ENCODE data around the gene FIGNL1. TPM values are rescaled to one million over a fixed set of nuclear protein-coding genes. Genes with fewer than 3 reads are reported as not detected.

The FIGNL1 gene
- total and polyA plus RNA-seq, 10 of the 15 experiments (the other 5 are each of a cell fraction or from before 2014, with no cell fraction given), result 11.5 to 37.4 (median 29.0) TPM

GRCh38 chr7:50418526-50419290 lies 31.4 kb downstream of the FIGNL1 start:
- H3K9ac ChIP-seq (ENCODE audit: control insufficient read depth, insufficient read depth, low read length), result no peak overlapping the region
- no peaks in the 10 kb centered on the region for H3K36me3 ChIP-seq (ENCODE audit: control insufficient read depth in 2 of 2, insufficient read depth in 2 of 2, low read length in 1 of 2)
- H3K27me3 ChIP-seq (replicated peaks in 1 of 2; ENCODE audit: control insufficient read depth in 2 of 2, insufficient read depth in 2 of 2, low read length in 1 of 2), result no peaks in the 10 kb centered on the region
- BruUV-seq (replicated peaks), result no TSS peak
- ChIA-PET SMC1A (ENCODE audit: uncharacterized antibody, unreplicated experiment) (interaction anchor here (0.9 to 7.8 kb wide), 42 partner anchors 9 to 326 kb away, joined by 3 to 122 read pairs (median 6); partner anchors contain the start of gene ZPBP), CTCF (interaction anchor here (0.6 to 14.6 kb wide), 58 partner anchors 7 to 330 kb away, joined by 3 to 257 read pairs (median 5); partner anchors contain the start of gene ZPBP), POLR2A (interaction anchor here (0.6 to 2.1 kb wide), 3 partner anchors 145 to 274 kb away, joined by 3 to 4 read pairs (median 4); no protein-coding TSS in a partner anchor), RAD21 (ENCODE audit: unreplicated experiment) (interaction anchor here (0.6 to 8.4 kb wide), 33 partner anchors 9 to 326 kb away, joined by 3 to 92 read pairs (median 5); no protein-coding TSS in a partner anchor)
- no peak overlapping the region for H3K4me2 ChIP-seq (ENCODE audit: control insufficient read depth, insufficient read depth)
- no peak overlapping the region for H3K4me3 ChIP-seq
- no peak for FAIRE-seq
- 65% methylated on average over 14 of the region's 14 CpGs for WGBS (ENCODE audit: insufficient coverage, insufficient replicate concordance, low lambda C conversion rate, missing lambda C conversion rate)
- DNase-seq (ENCODE audit: low read depth, low spot score), result no peak
- H4K20me1 ChIP-seq (ENCODE audit: control insufficient read depth, insufficient read depth), result no peaks in the 10 kb centered on the region
- ATAC-seq, result no peak
- in situ Hi-C loops (cut with MboI) (loop anchor here (10.0 kb wide), 1 partner anchor 214 kb away; no protein-coding TSS in a partner anchor), intact Hi-C loops (cut with micrococcal nuclease; ENCODE audit: unreplicated experiment) (loop anchor here (1.0 to 5.0 kb wide), 6 partner anchors 50 to 326 kb away; partner anchors contain the start of gene ZPBP)
- H3K4me1 ChIP-seq (ENCODE audit: control insufficient read depth, insufficient read depth, low read length), result peaks cover 22% of the 10 kb centered on the region
- H3K9me3 ChIP-seq (replicated peaks; ENCODE audit: control insufficient read depth, insufficient read depth, low read length), result no peaks in the 10 kb centered on the region
- H3K27ac ChIP-seq (ENCODE audit: control insufficient read depth, insufficient read depth), result no peak overlapping the region
- no peaks in the 10 kb centered on the region for H3K79me2 ChIP-seq (ENCODE audit: control insufficient read depth, insufficient read depth, low read length)
- TF ChIP-seq RELB (IDR thresholded peaks at IDR 0.05; ENCODE audit: low read depth) (no peak), SKIL (IDR thresholded peaks at IDR 0.05; ENCODE audit: low read depth, poor library complexity, severe bottlenecking) (no peak), YBX1 (IDR thresholded peaks at IDR 0.05) (no peak), SPI1 (IDR thresholded peaks at IDR 0.05; ENCODE audit: borderline replicate concordance, insufficient read depth, low read depth, low read length) (no peak), BMI1 (IDR thresholded peaks at IDR 0.05; ENCODE audit: borderline replicate concordance) (no peak), NR2C2 (IDR thresholded peaks at IDR 0.05; ENCODE audit: borderline replicate concordance, control insufficient read depth, insufficient read length, low read depth) (no peak), ZNF24 (IDR thresholded peaks at IDR 0.05) (no peak), RFX5 (IDR thresholded peaks at IDR 0.05; ENCODE audit: low read depth, low read length) (no peak), ESRRA (IDR thresholded peaks at IDR 0.05; ENCODE audit: low read length) (no peak)
- TF ChIP-seq, protein P1, sequence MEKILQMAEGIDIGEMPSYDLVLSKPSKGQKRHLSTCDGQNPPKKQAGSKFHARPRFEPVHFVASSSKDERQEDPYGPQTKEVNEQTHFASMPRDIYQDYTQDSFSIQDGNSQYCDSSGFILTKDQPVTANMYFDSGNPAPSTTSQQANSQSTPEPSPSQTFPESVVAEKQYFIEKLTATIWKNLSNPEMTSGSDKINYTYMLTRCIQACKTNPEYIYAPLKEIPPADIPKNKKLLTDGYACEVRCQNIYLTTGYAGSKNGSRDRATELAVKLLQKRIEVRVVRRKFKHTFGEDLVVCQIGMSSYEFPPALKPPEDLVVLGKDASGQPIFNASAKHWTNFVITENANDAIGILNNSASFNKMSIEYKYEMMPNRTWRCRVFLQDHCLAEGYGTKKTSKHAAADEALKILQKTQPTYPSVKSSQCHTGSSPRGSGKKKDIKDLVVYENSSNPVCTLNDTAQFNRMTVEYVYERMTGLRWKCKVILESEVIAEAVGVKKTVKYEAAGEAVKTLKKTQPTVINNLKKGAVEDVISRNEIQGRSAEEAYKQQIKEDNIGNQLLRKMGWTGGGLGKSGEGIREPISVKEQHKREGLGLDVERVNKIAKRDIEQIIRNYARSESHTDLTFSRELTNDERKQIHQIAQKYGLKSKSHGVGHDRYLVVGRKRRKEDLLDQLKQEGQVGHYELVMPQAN (conservative IDR thresholded peaks at IDR 0.05), result no peak
- TF ChIP-seq, protein P2, sequence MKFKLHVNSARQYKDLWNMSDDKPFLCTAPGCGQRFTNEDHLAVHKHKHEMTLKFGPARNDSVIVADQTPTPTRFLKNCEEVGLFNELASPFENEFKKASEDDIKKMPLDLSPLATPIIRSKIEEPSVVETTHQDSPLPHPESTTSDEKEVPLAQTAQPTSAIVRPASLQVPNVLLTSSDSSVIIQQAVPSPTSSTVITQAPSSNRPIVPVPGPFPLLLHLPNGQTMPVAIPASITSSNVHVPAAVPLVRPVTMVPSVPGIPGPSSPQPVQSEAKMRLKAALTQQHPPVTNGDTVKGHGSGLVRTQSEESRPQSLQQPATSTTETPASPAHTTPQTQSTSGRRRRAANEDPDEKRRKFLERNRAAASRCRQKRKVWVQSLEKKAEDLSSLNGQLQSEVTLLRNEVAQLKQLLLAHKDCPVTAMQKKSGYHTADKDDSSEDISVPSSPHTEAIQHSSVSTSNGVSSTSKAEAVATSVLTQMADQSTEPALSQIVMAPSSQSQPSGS (IDR thresholded peaks at IDR 0.05; ENCODE audit: low read length), result no peak
- H2AFZ ChIP-seq (ENCODE audit: control insufficient read depth, low read depth, low read length), result no peak overlapping the region
